HepG2 (cell line): ENCODE results near the gene ZNF511. TPM values are rescaled to one million over a fixed set of nuclear protein-coding genes. Genes with fewer than 3 reads are reported as not detected.
A peak's percentile ranks its signal among the peaks of the same experiment; 100 is the strongest.

ENCODE experiments used
- ATF5 ChIP-seq: sonication (generic); formaldehyde crosslinking; IDR thresholded peaks from 2 replicates; pipeline ENCODE4 v1.4.0; 2020; ENCODE audit warnings: mild to moderate bottlenecking, low read depth, missing genetic modification reagents
- ATF6 ChIP-seq: sonication (generic); formaldehyde crosslinking; conservative IDR thresholded peaks from 2 replicates; pipeline ENCODE4 v1.4.0; 2020; ENCODE audit warnings: missing genetic modification reagents
- GLMP ChIP-seq: sonication (generic); formaldehyde crosslinking; IDR thresholded peaks from 2 replicates; pipeline ENCODE4 v1.9.0; 2021; ENCODE audit warnings: missing genetic modification reagents, mild to moderate bottlenecking, borderline replicate concordance
- IRX3 ChIP-seq: sonication (generic); formaldehyde crosslinking; IDR thresholded peaks from 2 replicates; pipeline ENCODE4 v1.8.1; 2023; ENCODE audit warnings: mild to moderate bottlenecking, low read depth, missing genetic modification reagents, borderline replicate concordance
- JDP2 ChIP-seq: sonication (generic); formaldehyde crosslinking; IDR thresholded peaks from 2 replicates; pipeline ENCODE4 v1.8.1; 2022; ENCODE audit warnings: missing genetic modification reagents, borderline replicate concordance
- KDM4B ChIP-seq: sonication (generic); formaldehyde crosslinking; IDR thresholded peaks from 2 replicates; pipeline ENCODE4 v1.4.0; 2020; ENCODE audit warnings: missing genetic modification reagents
- MAF1 ChIP-seq: sonication (generic); formaldehyde crosslinking; IDR thresholded peaks from 2 replicates; pipeline ENCODE4 v1.5.0; 2020; ENCODE audit warnings: missing genetic modification reagents, borderline replicate concordance
- MAFF ChIP-seq: IDR thresholded peaks from 2 replicates; pipeline ENCODE4 v1.6.1; 2011; ENCODE audit warnings: low read depth, low read length, improper control_type of control experiment
- MXI1 ChIP-seq: IDR thresholded peaks from 3 replicates; pipeline ENCODE4 v1.6.1; 2012; ENCODE audit warnings: low read depth, low read length, inconsistent platforms, borderline replicate concordance
- NFKBIZ ChIP-seq: IDR thresholded peaks from 2 replicates; pipeline ENCODE4 v1.6.1; 2018; ENCODE audit warnings: missing genetic modification reagents, missing compliant biosample characterization
- RAD21 ChIP-seq: fragments of 450-650 bp; formaldehyde crosslinking; IDR thresholded peaks from 2 replicates; pipeline ENCODE4 v1.5.0; 2020; ENCODE audit warnings: mild to moderate bottlenecking
- SRSF4 ChIP-seq: fragments of 200-400 bp; formaldehyde crosslinking; IDR thresholded peaks from one replicate; pipeline ENCODE4 v1.6.1; 2018; ENCODE audit warnings: mild to moderate bottlenecking, low read depth, low read length, moderate library complexity; ENCODE audit not compliant: poor library complexity, severe bottlenecking
- TRIM22 ChIP-seq: fragments of 450-650 bp; IDR thresholded peaks from 2 replicates; pipeline ENCODE4 v1.6.1; 2017
- ZBTB3 ChIP-seq: sonication (generic); formaldehyde crosslinking; IDR thresholded peaks from 2 replicates; pipeline ENCODE4 v1.4.0; 2020; ENCODE audit warnings: low read depth, mild to moderate bottlenecking, moderate library complexity, missing genetic modification reagents, borderline replicate concordance
- ZNF264 ChIP-seq: sonication (generic); formaldehyde crosslinking; IDR thresholded peaks from 2 replicates; pipeline ENCODE4 v1.4.0; 2020; ENCODE audit warnings: missing genetic modification reagents
- ZSCAN5A ChIP-seq: sonication (generic); formaldehyde crosslinking; IDR thresholded peaks from 2 replicates; pipeline ENCODE4 v1.8.0; 2022; ENCODE audit warnings: mild to moderate bottlenecking, missing genetic modification reagents, borderline replicate concordance
- polyA plus RNA-seq, 8 experiments: library from polyadenylated mRNA; depleted of rRNA in 3 of 8; stranded (reverse) in 7 of 8; unstranded in 1 of 8; fragments of >200 nt; fragmentation: Illumina TruSeq in 4 of 8; extraction: Trizol in 4 of 8; gene quantifications; 2 replicates each; pipeline versions ENCODE4 v1.2.1 to v1.2.3, GENCODE V29; 2011 to 2016; ENCODE audit warnings: low read depth in 4 of 8, missing spikeins in 1 of 8, mixed read lengths in 1 of 8; ENCODE audit not compliant: insufficient read depth in 1 of 8
- total RNA-seq, 5 experiments: library from RNA; depleted of rRNA; stranded (reverse); fragments of >200 nt; fragmentation: Illumina TruSeq; extraction: Trizol; gene quantifications; 2 replicates each; pipeline ENCODE4 v1.2.3, GENCODE V29; 2016; ENCODE audit warnings: low read depth in 1 of 5

Gene ZNF511
- total and polyA plus RNA-seq, 2 of the 13 experiments (the other 11 are each of a cell fraction or from before 2014, with no cell fraction given), result 35.6 to 66.4 TPM

- TF ChIP-seq RAD21 (CRISPR knock-in tag), result peak; percentile 65
- TF ChIP-seq IRX3 (CRISPR knock-in tag), result no peak
- TF ChIP-seq TRIM22, result no peak
- no peak for TF ChIP-seq NFKBIZ (CRISPR knock-in tag)
- TF ChIP-seq ATF6 (CRISPR knock-in tag), result no peak
- TF ChIP-seq ZNF264 (CRISPR knock-in tag), result no peak
- TF ChIP-seq ZSCAN5A (CRISPR knock-in tag), result no peak
- TF ChIP-seq GLMP (CRISPR knock-in tag), result no peak
- no peak for TF ChIP-seq MAFF
- no peak for TF ChIP-seq JDP2 (CRISPR knock-in tag)
- no peak for TF ChIP-seq MAF1
- TF ChIP-seq KDM4B (CRISPR knock-in tag), result no peak
- no peak for TF ChIP-seq ATF5 (CRISPR knock-in tag)
- no peak for TF ChIP-seq ZBTB3 (CRISPR knock-in tag)
- no peak for TF ChIP-seq SRSF4
- peak; percentile 56; the same call in 1 of the 3 replicates for TF ChIP-seq MXI1
Measured at GRCh38 chr10:133318494-133319127, 9.9 kb downstream of the ZNF511 start (continued).
